Measurements from ENCODE around the gene ZNF496. TPM values are rescaled to one million over a fixed set of nuclear protein-coding genes. Genes with fewer than 3 reads are reported as not detected.

The ZNF496 gene
- total and polyA plus RNA-seq, 9 of the 15 experiments (the other 6 are each of a cell fraction or from before 2014, with no cell fraction given) = 4.3 to 54.0 (median 31.3) TPM

GRCh38 chr1:247367786-247368422 lies 36.2 kb upstream of the ZNF496 start (continued):
- no peak for TF ChIP-seq ZKSCAN1 (IDR thresholded peaks at IDR 0.05; ENCODE audit: low read depth, low read length)
- TF ChIP-seq IRF9 (tag; IDR thresholded peaks at IDR 0.05) = peak; percentile 99
- peak; percentile 83 for TF ChIP-seq CTBP1 (IDR thresholded peaks at IDR 0.05; ENCODE audit: borderline replicate concordance)
- peak; percentile 96 for TF ChIP-seq ZNF324 (CRISPR knock-in tag; IDR thresholded peaks at IDR 0.05)
- no peak for TF ChIP-seq POLR2B (IDR thresholded peaks at IDR 0.05; ENCODE audit: low read depth, partially characterized antibody)
- TF ChIP-seq RHOXF2B (CRISPR knock-in tag; conservative IDR thresholded peaks at IDR 0.05) = peak; percentile 98
- TF ChIP-seq ATF1 (CRISPR knock-in tag; IDR thresholded peaks at IDR 0.05) = no peak
- TF ChIP-seq ATF1 (tag; IDR thresholded peaks at IDR 0.05) = peak; percentile 57; the same call in 1 of the 2 replicates
- TF ChIP-seq GMEB1 (CRISPR knock-in tag; IDR thresholded peaks at IDR 0.05) = peak; percentile 84
- TF ChIP-seq ELK3 (CRISPR knock-in tag; IDR thresholded peaks at IDR 0.05) = peak; percentile 98
- TF ChIP-seq FIP1L1 (IDR thresholded peaks at IDR 0.05; ENCODE audit: low read depth, low read length, poor library complexity, severe bottlenecking) = no peak
- TF ChIP-seq E4F1 (CRISPR knock-in tag; IDR thresholded peaks at IDR 0.05; ENCODE audit: borderline replicate concordance) = peak; percentile 89
- TF ChIP-seq PYGO2 (tag; IDR thresholded peaks at IDR 0.05) = peak; percentile 99
- TF ChIP-seq CCNT2 (IDR thresholded peaks at IDR 0.05; ENCODE audit: borderline replicate concordance, extremely low read depth, insufficient read length, low read depth, low read length) = no peak
- no peak for TF ChIP-seq ZNF764 (CRISPR knock-in tag; IDR thresholded peaks at IDR 0.05; ENCODE audit: low read depth)
- TF ChIP-seq ZMIZ1 (IDR thresholded peaks at IDR 0.05; ENCODE audit: low read depth in 2 of 2, low read length in 2 of 2) = no peak
- peak; percentile 86 for TF ChIP-seq PPARD (CRISPR knock-in tag; IDR thresholded peaks at IDR 0.05)
